HG03045 (cell line): ENCODE measurements around the gene GPR68.
"Not testable (repeated sequence)": the region's sequence is repeated elsewhere in the genome, so short reads cannot be mapped to it uniquely, and the experiment has no call there.

Experiments
- ATAC-seq: cut with Tn5 transposase; IDR thresholded peaks from one replicate; pipeline ENCODE4 v1.9.1; 2021; ENCODE audit warnings: mild to moderate bottlenecking, moderate library complexity; ENCODE audit not compliant: unreplicated experiment

GPR68 gene

DNA sequence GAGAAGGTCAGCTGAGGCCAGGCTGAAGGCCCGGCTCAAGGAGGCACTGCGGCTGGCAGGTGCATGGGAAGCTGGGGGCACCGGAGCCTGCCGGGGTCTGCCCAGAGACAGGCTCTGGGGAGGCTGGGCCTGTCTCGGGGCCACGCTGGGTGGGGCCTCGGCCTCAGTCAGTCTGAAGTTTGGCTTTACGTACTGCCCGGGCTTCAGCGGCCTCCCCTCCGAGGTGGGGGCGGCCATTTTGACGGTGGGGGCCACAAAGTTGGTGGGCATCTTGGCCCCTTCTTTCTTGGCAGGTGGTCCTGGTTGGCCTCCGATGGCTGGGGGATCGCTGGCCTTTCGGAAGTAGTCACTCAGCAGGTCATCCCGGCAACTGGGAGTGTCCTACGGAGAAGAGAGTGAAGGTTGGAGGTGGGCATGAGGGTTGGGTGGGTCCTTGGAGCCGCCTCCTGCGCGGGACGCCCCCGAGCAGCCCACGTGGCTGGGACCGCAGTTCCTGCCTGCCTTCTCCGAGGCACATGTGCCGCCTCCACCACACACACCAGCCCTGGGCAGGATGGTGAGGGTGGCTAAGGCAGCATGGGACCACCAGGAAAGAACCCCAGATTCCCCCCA, 28.9 kb upstream of the GPR68 start:
- ATAC-seq: no peak

DNA sequence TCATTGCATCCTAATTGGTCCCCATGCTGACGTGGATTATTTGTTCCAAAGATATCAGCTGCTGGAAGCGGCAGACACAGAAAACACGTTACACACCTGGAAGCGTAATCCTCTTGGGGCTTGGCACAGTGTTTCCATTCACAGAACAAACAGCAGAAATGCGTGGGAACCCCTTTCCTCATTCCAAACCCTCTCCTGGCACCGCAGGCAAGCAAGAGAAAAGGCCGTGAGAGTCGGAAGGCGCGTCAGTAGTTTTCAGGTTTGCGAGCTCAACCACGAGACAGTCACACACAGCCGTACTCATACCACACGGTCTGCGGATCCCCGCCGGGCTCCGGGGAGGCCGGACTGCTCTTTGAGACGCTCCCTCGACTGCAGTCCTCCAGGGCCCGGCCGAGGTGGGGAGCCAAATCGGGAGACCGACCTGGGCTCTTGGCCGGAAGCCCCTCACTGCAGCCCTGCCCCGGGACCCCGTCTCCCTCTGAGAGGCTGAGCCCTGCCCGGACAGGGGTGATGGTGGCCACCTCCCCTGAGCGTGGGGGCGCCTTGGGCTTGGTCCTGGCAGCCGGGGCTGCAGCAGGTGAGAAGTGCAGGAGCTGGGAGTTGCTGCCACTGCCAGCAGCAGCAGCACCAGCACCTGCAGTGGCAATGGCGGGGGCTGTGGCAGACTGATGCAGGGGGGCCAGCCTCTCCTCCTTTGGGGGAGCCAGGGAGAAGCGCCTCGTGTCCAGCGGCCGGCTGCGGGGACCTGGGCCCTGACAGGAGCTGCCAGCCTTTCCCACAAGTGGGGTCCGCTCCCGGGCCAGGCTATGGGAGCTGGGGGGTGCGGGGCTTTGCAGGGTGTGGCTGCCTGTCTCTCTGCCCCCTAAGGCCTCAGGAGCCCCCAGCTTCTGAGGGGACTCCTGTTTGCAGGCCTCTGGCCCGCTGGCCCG, 28.1 kb upstream of the GPR68 start:
- ATAC-seq: no peak

- ATAC-seq: no peak
Measured at GRCh38 chr14:91271639-91272038, 27.1 kb upstream of the GPR68 start.

GRCh38 chr14:91270619-91271018, 26.1 kb upstream of the GPR68 start:
- no peak for ATAC-seq

DNA sequence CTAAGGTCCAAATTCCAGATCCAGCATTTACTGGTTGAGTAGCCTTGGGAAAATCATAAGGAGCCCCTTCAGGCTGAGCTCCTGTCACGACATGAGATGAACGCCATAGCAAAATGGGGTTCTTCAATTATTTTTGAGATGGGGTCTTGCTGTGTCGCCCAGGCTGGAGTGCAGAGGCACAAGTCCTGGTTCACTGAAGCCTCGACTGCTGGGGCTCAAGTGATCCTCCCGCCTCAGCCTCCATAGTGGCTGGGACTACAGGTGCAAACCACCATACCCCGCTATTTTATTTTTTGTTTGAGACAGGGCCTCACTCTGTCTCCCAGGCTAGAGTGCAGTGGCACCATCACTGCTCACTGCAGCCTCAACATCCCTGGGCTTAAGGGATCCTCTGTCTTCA, 25.7 kb upstream of the GPR68 start:
- no peak for ATAC-seq

DNA sequence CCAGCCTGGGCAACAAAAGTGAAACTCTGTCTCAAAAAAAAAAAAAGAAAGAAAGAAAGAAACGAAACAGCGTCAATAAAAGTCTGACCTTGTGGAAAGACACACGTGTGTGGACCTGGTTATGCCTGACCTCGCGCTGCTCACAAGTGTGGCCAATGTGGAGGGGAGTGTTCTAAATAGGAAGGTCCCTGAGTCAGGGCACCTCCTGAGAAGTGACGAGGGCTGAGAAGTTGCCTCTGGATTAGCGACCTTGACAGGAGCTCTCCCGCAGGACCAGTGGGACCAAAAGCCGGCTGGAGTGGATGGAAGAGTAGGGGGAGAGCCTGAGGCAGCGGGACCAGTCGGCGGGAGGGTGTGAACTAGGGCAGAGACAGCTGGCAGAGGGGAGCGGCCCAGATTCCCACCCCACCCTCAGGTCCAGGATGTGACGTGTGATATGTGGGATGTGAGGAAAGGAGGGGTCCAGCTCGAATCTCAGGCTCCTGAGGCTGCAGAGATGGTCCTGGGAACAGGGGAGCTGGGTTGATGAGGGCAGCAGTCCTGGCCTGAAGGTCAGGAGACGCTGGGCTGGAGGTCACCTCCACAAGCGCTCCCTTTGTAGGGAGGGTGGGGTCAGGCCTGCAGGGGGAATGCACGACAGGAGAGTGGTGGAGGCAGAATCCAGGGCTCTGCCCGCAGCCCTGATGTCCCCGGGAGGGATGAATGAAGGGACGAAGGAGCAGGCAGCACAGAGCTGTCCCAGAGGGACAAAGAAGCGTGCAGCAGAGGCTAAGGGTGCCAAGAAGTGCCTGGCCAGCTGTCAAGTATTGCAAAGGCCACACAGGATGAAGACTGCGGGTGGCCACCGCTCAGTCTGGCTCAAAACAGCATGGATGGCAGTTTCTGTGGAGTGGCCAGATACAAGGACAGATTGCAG, 24.8 kb upstream of the GPR68 start:
- no peak for ATAC-seq

DNA sequence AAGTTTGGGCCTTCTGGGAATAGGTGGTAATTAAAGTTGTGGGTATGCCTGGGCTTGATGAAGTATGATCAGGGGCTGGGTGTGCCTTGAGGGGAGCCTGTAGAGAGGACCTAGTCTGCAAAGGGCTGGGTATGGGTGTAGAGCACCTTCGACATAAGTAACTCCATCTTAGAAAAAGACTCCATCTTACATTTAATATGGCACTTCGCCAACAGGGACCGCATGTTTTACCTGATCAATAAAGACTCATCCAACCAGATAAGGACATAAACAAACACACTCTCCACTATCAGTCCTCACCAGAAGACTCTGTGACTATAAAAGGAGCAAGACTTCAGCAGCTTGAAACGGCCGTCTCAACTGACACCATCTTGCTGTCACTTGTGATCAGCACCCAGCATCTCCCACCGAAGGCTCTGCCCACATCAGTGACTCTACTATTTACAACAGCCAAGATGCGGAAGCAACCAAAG, 23.5 kb upstream of the GPR68 start:
- no peak for ATAC-seq

DNA sequence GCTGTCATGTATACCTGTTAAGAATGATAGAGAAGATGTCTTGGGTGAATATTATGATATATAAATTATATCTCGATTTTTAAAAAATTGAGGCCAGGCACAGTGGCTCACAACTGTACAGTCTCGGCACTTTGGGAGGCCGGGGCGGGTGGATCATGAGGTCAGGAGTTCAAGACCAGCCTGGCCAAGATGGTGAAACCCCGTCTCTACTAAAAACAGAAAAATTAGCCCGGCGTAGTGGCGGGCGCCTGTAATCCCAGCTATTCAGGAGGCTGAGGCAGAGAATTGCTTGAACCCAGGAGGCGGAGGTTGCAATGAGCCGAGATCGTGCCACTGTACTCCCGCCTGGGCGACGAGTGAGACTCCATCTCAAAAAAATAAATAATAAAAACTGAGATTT, 21.8 kb upstream of the GPR68 start:
- ATAC-seq: not testable (repeated sequence)

GRCh38 chr14:91265404-91265803, 20.9 kb upstream of the GPR68 start:
- no peak for ATAC-seq

DNA sequence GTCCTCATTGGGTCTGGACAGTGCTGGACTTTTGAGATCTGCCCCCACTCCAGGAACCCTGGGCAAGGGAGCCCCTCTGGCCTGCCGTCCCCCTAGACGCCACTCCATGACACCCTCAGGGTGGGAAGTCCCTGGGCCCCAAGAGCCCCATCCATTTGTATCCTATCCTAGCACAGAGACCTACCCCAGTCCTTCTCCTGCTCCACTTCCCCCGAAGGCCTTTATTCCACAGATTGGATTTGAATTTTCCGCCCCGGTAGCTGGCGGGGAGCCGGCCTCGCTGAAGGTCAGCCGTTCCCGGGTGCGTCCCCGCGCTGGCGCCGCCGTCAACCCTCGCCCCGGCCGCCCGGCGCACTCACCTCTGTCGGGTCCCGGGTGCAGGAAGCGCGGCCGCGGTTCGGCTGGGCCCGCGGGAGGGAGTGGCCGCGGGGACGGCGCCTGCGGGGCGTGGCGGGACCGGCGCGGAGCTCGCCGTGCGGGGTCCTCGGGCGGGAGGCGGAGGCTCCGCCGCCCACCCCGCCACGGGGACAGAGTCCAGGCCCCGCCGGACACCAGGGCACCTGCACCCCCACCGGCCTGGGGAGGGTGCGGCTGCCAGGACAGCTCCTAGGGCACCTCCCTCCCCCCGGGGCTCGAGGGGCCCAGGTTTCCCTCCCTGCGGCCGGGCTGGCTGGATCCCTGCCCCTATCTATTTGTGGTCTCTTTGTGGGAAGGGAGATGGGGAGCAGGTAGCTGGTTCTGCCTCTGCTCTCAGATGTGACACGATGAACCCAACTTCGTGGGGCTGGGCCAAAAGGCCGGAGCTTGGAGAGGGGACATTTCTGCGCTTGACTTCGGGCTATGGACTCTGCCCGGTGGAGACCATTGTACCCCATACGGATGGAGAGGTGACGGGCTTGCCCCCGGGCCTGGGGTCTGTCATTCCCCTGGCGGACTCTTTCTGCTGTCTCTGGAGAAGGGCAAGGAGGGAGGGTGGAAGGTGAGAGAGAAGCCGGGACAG, 19.9 kb upstream of the GPR68 start:
- no peak for ATAC-seq

DNA sequence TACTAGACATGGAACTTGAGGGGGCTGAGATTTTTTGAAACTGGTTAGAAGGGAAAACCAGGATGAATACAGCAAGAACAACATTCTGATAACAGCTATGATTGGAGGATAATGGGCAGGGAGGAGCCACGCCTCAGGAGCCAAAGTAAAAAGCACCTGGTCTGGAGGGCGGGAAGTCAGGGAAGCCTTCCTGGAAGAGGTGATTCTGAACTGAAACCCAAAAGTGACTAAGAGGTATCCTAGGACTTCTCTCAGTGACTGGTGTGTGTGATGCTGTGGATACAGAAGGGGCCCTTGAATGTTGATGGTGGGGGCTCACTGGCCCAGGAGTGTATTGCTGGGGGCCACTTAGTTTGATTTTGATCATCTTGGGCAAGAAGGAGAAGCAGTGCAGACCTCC, 18.8 kb upstream of the GPR68 start:
- no peak for ATAC-seq

- no peak for ATAC-seq
Measured at GRCh38 chr14:91261986-91262549, 17.6 kb upstream of the GPR68 start.

DNA sequence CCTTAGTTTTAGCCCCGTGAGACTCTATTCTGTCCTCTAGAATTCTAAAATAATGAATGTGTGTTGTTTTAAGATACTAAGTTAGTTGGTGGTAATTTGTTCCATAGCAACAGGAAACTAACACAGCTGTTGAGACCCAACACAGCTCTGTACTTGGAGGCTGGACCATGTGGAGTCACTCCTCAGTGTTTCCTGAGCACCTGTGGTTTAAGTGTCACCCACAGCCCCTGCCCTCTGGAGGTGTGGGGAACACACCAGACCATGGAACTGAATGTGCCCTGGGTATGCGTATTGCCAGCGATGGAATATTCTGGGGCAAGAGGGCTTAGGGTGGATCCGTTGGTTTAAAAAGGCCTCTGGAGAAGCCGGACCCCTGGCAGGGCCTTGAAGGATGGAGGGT, 16.6 kb upstream of the GPR68 start:
- no peak for ATAC-seq

GRCh38 chr14:91258876-91259275, 14.4 kb upstream of the GPR68 start:
- no peak for ATAC-seq

- ATAC-seq: no peak
Measured at GRCh38 chr14:91258011-91258618, 13.6 kb upstream of the GPR68 start.

- no peak for ATAC-seq
Measured at GRCh38 chr14:91257328-91258010, 13.0 kb upstream of the GPR68 start.

GRCh38 chr14:91256661-91257060, 12.2 kb upstream of the GPR68 start:
- ATAC-seq: no peak

DNA sequence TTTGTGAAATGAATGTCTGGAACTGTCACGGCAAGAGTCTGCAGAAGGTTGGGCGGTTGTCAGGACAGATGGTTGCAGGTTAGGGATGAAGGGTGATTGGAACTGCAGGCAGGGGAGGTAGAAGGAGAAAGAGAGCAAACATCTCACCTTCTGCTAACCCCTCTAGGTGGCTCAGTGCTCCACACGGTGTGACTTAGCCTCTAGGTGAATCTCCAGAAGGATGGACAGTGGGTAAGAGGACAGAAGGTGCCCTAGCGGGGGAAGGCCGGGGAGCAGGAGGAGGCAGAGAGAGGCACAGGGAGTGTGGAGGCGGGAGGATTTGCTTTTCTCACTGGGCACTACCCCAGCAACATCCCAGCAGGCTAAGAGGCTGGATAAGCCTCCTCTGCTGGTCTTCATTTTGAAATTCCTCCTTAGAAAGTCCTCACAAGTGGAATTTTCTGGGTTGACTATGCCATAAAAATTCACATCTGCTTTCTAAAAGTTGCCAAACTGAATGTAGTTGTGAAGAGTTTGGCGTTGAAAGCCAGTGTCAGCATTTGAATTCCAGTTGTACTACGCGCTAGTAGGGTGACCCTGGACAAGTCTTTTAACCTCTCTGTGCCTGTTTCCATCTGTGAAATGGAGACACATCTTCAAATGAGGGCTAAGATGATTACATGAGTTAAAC, 10.7 kb upstream of the GPR68 start:
- ATAC-seq: no peak
